H1 (cell line): ENCODE data around the gene FHIT. TPM values are rescaled to one million over a fixed set of nuclear protein-coding genes. Genes with fewer than 3 reads are reported as not detected.

Source experiments
- CTCF ChIA-PET: fragments of 300-600 bp; sonication (Branson Sonifier 250); formaldehyde crosslinking; loops from one replicate; lab custom pipeline; 2021; ENCODE audit not compliant: partially characterized antibody; lab: Charles Lee
- POLR2A ChIA-PET: fragments of 300-600 bp; sonication (Branson Sonifier 250); formaldehyde crosslinking; loops from one replicate; lab custom pipeline; 2021; ENCODE audit warnings: inconsistent platforms; ENCODE audit not compliant: partially characterized antibody; lab: Charles Lee
- DNase-seq, 2 experiments: peaks; one replicate each; pipeline versions ENCODE4 v3.0.0 to v3.0.0-alpha.2; 2010 to 2022; ENCODE audit warnings: low spot score in 2 of 2, low read depth in 1 of 2, mixed read lengths in 1 of 2
- FAIRE-seq: peaks from 2 replicates; lab custom pipeline; 2011; peaks lifted over from hg19 to GRCh38; lab: Jason Lieb, UNC
- H2AFZ ChIP-seq: 2 replicates; pipeline ENCODE4 v1.8.1; 2012; ENCODE audit warnings: low read length, inconsistent platforms
- H2AK5ac ChIP-seq: 2 replicates; pipeline ENCODE4 v1.6.1; 2013; ENCODE audit warnings: low read depth, low read length
- H2BK120ac ChIP-seq: replicated peaks from 2 replicates; pipeline ENCODE3; 2013; ENCODE audit warnings: low read depth, low read length, inconsistent platforms
- H2BK12ac ChIP-seq: 2 replicates; pipeline ENCODE4 v1.6.1; 2013; ENCODE audit warnings: low read depth, low read length
- H2BK15ac ChIP-seq: 2 replicates; pipeline ENCODE4 v1.6.1; 2013; ENCODE audit warnings: low read length
- H2BK20ac ChIP-seq: 2 replicates; pipeline ENCODE4 v1.6.1; 2013; ENCODE audit warnings: low read length
- H2BK5ac ChIP-seq: 2 replicates; pipeline ENCODE4 v1.6.1; 2013; ENCODE audit warnings: low read depth, low read length
- H3K14ac ChIP-seq: 2 replicates; pipeline ENCODE4 v1.6.1; 2013; ENCODE audit warnings: inconsistent platforms; ENCODE audit not compliant: insufficient read length
- H3K18ac ChIP-seq: 2 replicates; pipeline ENCODE4 v1.6.1; 2013; ENCODE audit warnings: low read length; ENCODE audit errors: extremely low read depth
- H3K23ac ChIP-seq: 2 replicates; pipeline ENCODE4 v1.6.1; 2013; ENCODE audit warnings: inconsistent platforms; ENCODE audit not compliant: insufficient read length
- H3K23me2 ChIP-seq: 2 replicates; pipeline ENCODE4 v1.6.1; 2013; ENCODE audit warnings: low read depth, low read length
- H3K27ac ChIP-seq: 2 replicates; pipeline ENCODE4 v1.6.1; 2011; ENCODE audit warnings: low read depth, low read length, inconsistent platforms
- H3K27me3 ChIP-seq, 4 experiments: replicated peaks in 1 of 4; 1 replicate in 1 of 4; 2 replicates in 3 of 4; pipeline versions ENCODE4 v1.6.1 to v1.8.1; 2011 to 2013; ENCODE audit warnings: low read length in 3 of 4, mild to moderate bottlenecking in 3 of 4, inconsistent platforms in 2 of 4, mixed read lengths in 2 of 4, moderate library complexity in 1 of 4; ENCODE audit not compliant: control insufficient read depth in 3 of 4, insufficient read depth in 3 of 4; ENCODE audit errors: extremely low read depth in 1 of 4
- H3K36me3 ChIP-seq, 4 experiments: 2 replicates each; pipeline versions ENCODE4 v1.6.1 to v1.8.1; 2011 to 2013; ENCODE audit warnings: mild to moderate bottlenecking in 4 of 4, low read length in 3 of 4, moderate library complexity in 2 of 4, control low read depth in 1 of 4, inconsistent platforms in 1 of 4; ENCODE audit not compliant: insufficient read depth in 4 of 4, control insufficient read depth in 2 of 4
- H3K4ac ChIP-seq: replicated peaks from 2 replicates; pipeline ENCODE3; 2013; ENCODE audit warnings: low read length, low read depth, mixed read lengths, inconsistent platforms; ENCODE audit not compliant: insufficient read length
- H3K4me1 ChIP-seq, 4 experiments: replicated peaks in 1 of 4; 1 replicate in 1 of 4; 2 replicates in 3 of 4; pipeline versions ENCODE4 v1.6.1 to v1.8.1; 2011 to 2013; ENCODE audit warnings: low read length in 3 of 4, inconsistent platforms in 2 of 4, mixed read lengths in 1 of 4; ENCODE audit not compliant: insufficient read depth in 4 of 4, control insufficient read depth in 3 of 4
- H3K4me2 ChIP-seq, 2 experiments: 2 replicates each; pipeline versions ENCODE4 v1.6.1 to v1.8.1; 2011 to 2013; ENCODE audit warnings: low read depth in 2 of 2, low read length in 2 of 2, control low read depth in 1 of 2, inconsistent platforms in 1 of 2, mild to moderate bottlenecking in 1 of 2; ENCODE audit not compliant: insufficient read depth in 1 of 2
- H3K4me3 ChIP-seq, 4 experiments: fragments of 200-600, 300-600 bp in 1 of 4; sonication (generic), shearing (Covaris generic), sonication (Bioruptor Twin) in 1 of 4; 2 replicates each; pipeline versions ENCODE4 v1.5.1 to v1.8.1; 2011 to 2016; ENCODE audit warnings: low read length in 4 of 4, low read depth in 3 of 4, control low read depth in 2 of 4, inconsistent platforms in 2 of 4, mild to moderate bottlenecking in 2 of 4, mixed read lengths in 1 of 4, moderate library complexity in 1 of 4; ENCODE audit not compliant: insufficient read depth in 2 of 4; ENCODE audit errors: extremely low read depth in 1 of 4
- H3K56ac ChIP-seq: replicated peaks from 2 replicates; pipeline ENCODE3; 2013; ENCODE audit warnings: low read depth, mild to moderate bottlenecking, mixed read lengths, low read length, inconsistent platforms; ENCODE audit not compliant: insufficient read length
- H3K79me1 ChIP-seq: 2 replicates; pipeline ENCODE4 v1.6.1; 2013; ENCODE audit warnings: low read depth, low read length, control low read depth
- H3K79me2 ChIP-seq, 2 experiments: 2 replicates each; pipeline versions ENCODE4 v1.6.1 to v1.8.1; 2012 to 2013; ENCODE audit warnings: low read length in 2 of 2, mild to moderate bottlenecking in 2 of 2, inconsistent platforms in 1 of 2; ENCODE audit not compliant: insufficient read depth in 2 of 2, control insufficient read depth in 1 of 2
- H3K9ac ChIP-seq, 4 experiments: replicated peaks in 1 of 4; 1 replicate in 1 of 4; 2 replicates in 3 of 4; pipeline versions ENCODE4 v1.6.1 to v1.8.1; 2011 to 2013; ENCODE audit warnings: low read depth in 3 of 4, low read length in 3 of 4, control low read depth in 2 of 4, mild to moderate bottlenecking in 2 of 4, moderate library complexity in 2 of 4, inconsistent platforms in 1 of 4; ENCODE audit errors: extremely low read depth in 1 of 4
- H3K9me3 ChIP-seq, 2 experiments: 2 replicates each; pipeline versions ENCODE4 v1.6.1 to v1.8.1; 2012 to 2013; ENCODE audit warnings: mild to moderate bottlenecking in 2 of 2, moderate library complexity in 2 of 2, control low read depth in 1 of 2, inconsistent platforms in 1 of 2, low read depth in 1 of 2, low read length in 1 of 2, mixed read lengths in 1 of 2; ENCODE audit not compliant: insufficient read depth in 2 of 2
- H4K20me1 ChIP-seq, 2 experiments: replicated peaks in 1 of 2; 2 replicates each; pipeline versions ENCODE3 to v1.8.1; 2011 to 2013; ENCODE audit warnings: inconsistent platforms in 2 of 2, low read length in 2 of 2, mild to moderate bottlenecking in 1 of 2; ENCODE audit not compliant: insufficient read depth in 2 of 2, control insufficient read depth in 1 of 2
- H4K5ac ChIP-seq: 2 replicates; pipeline ENCODE4 v1.6.1; 2013; ENCODE audit warnings: low read length, low read depth, mixed read lengths, inconsistent platforms; ENCODE audit not compliant: insufficient read length
- H4K8ac ChIP-seq: 2 replicates; pipeline ENCODE4 v1.8.0; 2013; ENCODE audit warnings: mild to moderate bottlenecking, moderate library complexity, low read length, inconsistent platforms; ENCODE audit not compliant: insufficient read depth; ENCODE audit errors: extremely low read depth
- H4K91ac ChIP-seq: replicated peaks from 2 replicates; pipeline ENCODE3; 2013; ENCODE audit warnings: low read length, mixed read lengths, inconsistent platforms; ENCODE audit not compliant: insufficient read length
- ATF2 ChIP-seq: IDR thresholded peaks from 2 replicates; pipeline ENCODE4 v1.6.1; 2012; ENCODE audit warnings: low read length, inconsistent platforms
- CHD1 ChIP-seq: IDR thresholded peaks from 2 replicates; pipeline ENCODE4 v1.6.1; 2012; ENCODE audit warnings: low read depth, low read length, improper control_type of control experiment
- CREB1 ChIP-seq: IDR thresholded peaks from 2 replicates; pipeline ENCODE4 v1.6.1; 2012; ENCODE audit warnings: inconsistent platforms
- KDM1A ChIP-seq: fragments of 200-600, 300-600 bp; sonication (generic); IDR thresholded peaks from 2 replicates; pipeline ENCODE4 v1.7.1; 2016; ENCODE audit warnings: mild to moderate bottlenecking, low read length, borderline replicate concordance
- KDM5A ChIP-seq: fragments of 200-600 bp; IDR thresholded peaks from 2 replicates; pipeline ENCODE4 v1.7.1; 2012; ENCODE audit warnings: mild to moderate bottlenecking, low read length, inconsistent platforms, mixed read lengths
- NANOG ChIP-seq: IDR thresholded peaks from 2 replicates; pipeline ENCODE4 v1.6.1; 2011; ENCODE audit warnings: low read length, low read depth, mild to moderate bottlenecking, inconsistent platforms; ENCODE audit not compliant: insufficient read depth, poor library complexity, severe bottlenecking
- POU5F1 ChIP-seq: IDR thresholded peaks from 2 replicates; pipeline ENCODE4 v1.6.1; 2011; ENCODE audit warnings: low read depth, mild to moderate bottlenecking, low read length, moderate library complexity
- RFX5 ChIP-seq: IDR thresholded peaks from 2 replicates; pipeline ENCODE4 v1.6.1; 2011; ENCODE audit warnings: low read depth, low read length, improper control_type of control experiment, borderline replicate concordance
- SRF ChIP-seq: IDR thresholded peaks from 2 replicates; pipeline ENCODE4 v1.6.1; 2011; ENCODE audit warnings: mild to moderate bottlenecking, low read depth, low read length, moderate library complexity
- TAF1 ChIP-seq: IDR thresholded peaks from 2 replicates; pipeline ENCODE4 v1.6.1; 2011; ENCODE audit warnings: mild to moderate bottlenecking, low read depth, low read length
- YY1 ChIP-seq: IDR thresholded peaks from 2 replicates; pipeline ENCODE4 v1.6.1; 2011; ENCODE audit warnings: low read depth, mild to moderate bottlenecking, low read length
- WGBS, 2 experiments: shearing (Covaris generic) in 1 of 2; methylation state at CpG; one replicate each; pipeline versions ENCODE4 v1.1.6 to v1.1.7; 2013 to 2015; ENCODE audit warnings: low lambda C conversion rate in 2 of 2, mixed read lengths in 2 of 2, inconsistent platforms in 1 of 2, low coverage in 1 of 2, missing lambda C conversion rate in 1 of 2; ENCODE audit not compliant: insufficient replicate concordance in 2 of 2, insufficient coverage in 1 of 2, insufficient read length in 1 of 2; ENCODE audit errors: extremely low coverage in 1 of 2, missing lambda C conversion rate in 1 of 2; 5-methylcytosine and 5-hydroxymethylcytosine counted together
- polyA plus RNA-seq, 7 experiments: library from polyadenylated mRNA; depleted of rRNA in 3 of 7; stranded (reverse) in 5 of 7; unstranded in 2 of 7; fragments of >200 nt in 5 of 7; fragments of 200-250 nt in 2 of 7; gene quantifications; 1 replicate in 5 of 7; 2 replicates in 1 of 7; 4 replicates in 1 of 7; pipeline versions ENCODE4 v1.2.1 to v1.2.3, GENCODE V29; 2011 to 2013; ENCODE audit warnings: missing spikeins in 2 of 7, mixed read lengths in 2 of 7
- total RNA-seq: library from RNA; stranded (reverse); fragmentation: NEBNext Ultra II Directional; extraction: Animal tissue kit (Norgen Biotek cat#: 25700); gene quantifications from 2 replicates; pipeline ENCODE4 v1.2.1, GENCODE V29; 2021

The FHIT gene
- total and polyA plus RNA-seq, 2 of the 8 experiments (the other 6 are each of a cell fraction or from before 2014, with no cell fraction given) = 1.2 to 3.2 TPM

- H2BK15ac ChIP-seq = no peak overlapping the region
- no peak overlapping the region for H4K5ac ChIP-seq
- DNase-seq (no peak), FAIRE-seq (no peak)
- no peak overlapping the region for H2BK5ac ChIP-seq
- H3K27ac ChIP-seq = no peak overlapping the region
- no peak overlapping the region for H3K4me3 ChIP-seq
- CTCF ChIA-PET = interaction anchor here (1.7 kb wide), 1 partner anchor 33 kb away, joined by 3 read pairs; no protein-coding TSS in a partner anchor
- TF ChIP-seq KDM5A = no peak
- no peak for TF ChIP-seq NANOG
- no peak for TF ChIP-seq KDM1A
- no peak for TF ChIP-seq POU5F1
- TF ChIP-seq CREB1 = no peak
- no peak for TF ChIP-seq ATF2
- no peak for TF ChIP-seq TAF1
- no peak for TF ChIP-seq CHD1
- TF ChIP-seq RFX5 = no peak
- TF ChIP-seq SRF = no peak
- TF ChIP-seq YY1 = no peak
- H3K9me3 ChIP-seq = peaks cover 0 to 3% of the 10 kb centered on the region in 2 experiments; a peak in 1 of 4 replicates
- H2BK120ac ChIP-seq = no peak overlapping the region
- no peaks in the 10 kb centered on the region for H3K79me2 ChIP-seq
- H3K4ac ChIP-seq = no peak overlapping the region
- H4K8ac ChIP-seq = no peak overlapping the region
- H3K9ac ChIP-seq = no peak overlapping the region
- H4K91ac ChIP-seq = no peak overlapping the region
- no peak overlapping the region for H2AK5ac ChIP-seq
- no peak overlapping the region for H2BK12ac ChIP-seq
- no peaks in the 10 kb centered on the region for H3K36me3 ChIP-seq
- no peaks in the 10 kb centered on the region for H3K23me2 ChIP-seq
- no peaks in the 10 kb centered on the region for H3K4me1 ChIP-seq
- H3K27me3 ChIP-seq = no peaks in the 10 kb centered on the region
- H4K20me1 ChIP-seq = no peaks in the 10 kb centered on the region
- H2AFZ ChIP-seq = no peak overlapping the region
- H3K56ac ChIP-seq = no peak overlapping the region
- 95% methylated on average over 7 of the region's 7 CpGs; no CpG with 5 or more reads in 1 of the 2 experiments for WGBS, 2 experiments
- H2BK20ac ChIP-seq = no peak overlapping the region
- no peaks in the 10 kb centered on the region for H3K79me1 ChIP-seq
- no peak overlapping the region for H3K4me2 ChIP-seq
- no peak overlapping the region for H3K14ac ChIP-seq
- no peak overlapping the region for H3K23ac ChIP-seq
- POLR2A ChIA-PET = no interaction called here
- no peak overlapping the region for H3K18ac ChIP-seq
Observed at GRCh38 chr3:59777066-59777465, 1474.2 kb downstream of the FHIT start.
